H9 (cell line): ENCODE data around the gene DMRTC2. TPM values are rescaled to one million over a fixed set of nuclear protein-coding genes. Genes with fewer than 3 reads are reported as not detected.

Experiments used
- DNase-seq: peaks from one replicate; pipeline ENCODE4 v3.0.0-alpha.2; 2017
- H2AFZ ChIP-seq: one replicate; pipeline ENCODE4 v1.6.1; 2013; ENCODE audit warnings: mild to moderate bottlenecking, low read length, control low read depth, moderate library complexity
- H2AK5ac ChIP-seq: 2 replicates; pipeline ENCODE4 v1.6.1; 2013; ENCODE audit warnings: low read length, control low read depth, mixed read lengths; ENCODE audit not compliant: insufficient read length
- H2BK120ac ChIP-seq: one replicate; pipeline ENCODE4 v1.6.1; 2013; ENCODE audit warnings: low read depth, mild to moderate bottlenecking, low read length, control low read depth, inconsistent platforms; ENCODE audit not compliant: poor library complexity, severe bottlenecking
- H2BK12ac ChIP-seq: 2 replicates; pipeline ENCODE4 v1.6.1; 2013; ENCODE audit warnings: low read length, control low read depth, mixed read lengths, low read depth; ENCODE audit not compliant: insufficient read length
- H2BK15ac ChIP-seq: 2 replicates; pipeline ENCODE4 v1.6.1; 2013; ENCODE audit warnings: low read depth, low read length, control low read depth
- H2BK20ac ChIP-seq: one replicate; pipeline ENCODE4 v1.6.1; 2013; ENCODE audit warnings: low read depth, mild to moderate bottlenecking, low read length, control low read depth, inconsistent platforms; ENCODE audit not compliant: poor library complexity, severe bottlenecking
- H2BK5ac ChIP-seq: 2 replicates; pipeline ENCODE4 v1.6.1; 2013; ENCODE audit warnings: low read length, control low read depth, mixed read lengths; ENCODE audit not compliant: insufficient read length
- H3K14ac ChIP-seq: 2 replicates; pipeline ENCODE4 v1.6.1; 2013; ENCODE audit warnings: low read length, control low read depth; ENCODE audit not compliant: insufficient read depth
- H3K18ac ChIP-seq: 2 replicates; pipeline ENCODE4 v1.6.1; 2013; ENCODE audit warnings: low read depth, mild to moderate bottlenecking, mixed read lengths, low read length, control low read depth; ENCODE audit not compliant: insufficient read length
- H3K23ac ChIP-seq: 2 replicates; pipeline ENCODE4 v1.6.1; 2013; ENCODE audit warnings: low read length, control low read depth, mixed read lengths, low read depth; ENCODE audit not compliant: insufficient read length
- H3K23me2 ChIP-seq: 2 replicates; pipeline ENCODE4 v1.6.1; 2013; ENCODE audit warnings: low read depth, mild to moderate bottlenecking, mixed read lengths, low read length, control low read depth; ENCODE audit not compliant: insufficient read length, poor library complexity, severe bottlenecking
- H3K27ac ChIP-seq: 2 replicates; pipeline ENCODE4 v1.5.1; 2013; ENCODE audit warnings: low read length, control low read depth, mixed read lengths, low read depth; ENCODE audit not compliant: insufficient read length
- H3K27me3 ChIP-seq: 2 replicates; pipeline ENCODE4 v1.6.1; 2013; ENCODE audit warnings: low read length, control low read depth, inconsistent platforms; ENCODE audit not compliant: insufficient read depth
- H3K4ac ChIP-seq: 2 replicates; pipeline ENCODE4 v1.6.1; 2013; ENCODE audit warnings: low read depth, mild to moderate bottlenecking, control low read depth, inconsistent platforms, low read length, moderate library complexity
- H3K4me1 ChIP-seq: 2 replicates; pipeline ENCODE4 v1.6.1; 2013; ENCODE audit warnings: low read length, control low read depth, inconsistent platforms; ENCODE audit not compliant: insufficient read depth
- H3K4me2 ChIP-seq: 2 replicates; pipeline ENCODE4 v1.6.1; 2013; ENCODE audit warnings: low read length, control low read depth, mixed read lengths; ENCODE audit not compliant: insufficient read length, insufficient read depth
- H3K56ac ChIP-seq: 2 replicates; pipeline ENCODE4 v1.6.1; 2013; ENCODE audit warnings: low read depth, mild to moderate bottlenecking, mixed read lengths, low read length, control low read depth; ENCODE audit not compliant: insufficient read length
- H3K79me1 ChIP-seq: 2 replicates; pipeline ENCODE4 v1.6.1; 2013; ENCODE audit warnings: low read depth, mild to moderate bottlenecking, moderate library complexity, low read length, control low read depth, inconsistent platforms; ENCODE audit not compliant: insufficient read depth, poor library complexity, severe bottlenecking
- H3K79me2 ChIP-seq: 2 replicates; pipeline ENCODE4 v1.6.1; 2013; ENCODE audit warnings: low read length, control low read depth, inconsistent platforms; ENCODE audit not compliant: insufficient read depth
- H3K9ac ChIP-seq: 2 replicates; pipeline ENCODE4 v1.6.1; 2013; ENCODE audit warnings: low read length, control low read depth, mixed read lengths; ENCODE audit not compliant: insufficient read length; ENCODE audit errors: extremely low read depth
- H3K9me3 ChIP-seq: one replicate; pipeline ENCODE4 v1.6.1; 2013; ENCODE audit warnings: low read depth, low read length, inconsistent platforms; ENCODE audit not compliant: control insufficient read depth
- H3T11ph ChIP-seq: one replicate; pipeline ENCODE4 v1.6.1; 2013; ENCODE audit warnings: mild to moderate bottlenecking, low read length, control low read depth, inconsistent platforms
- H4K20me1 ChIP-seq: one replicate; pipeline ENCODE4 v1.6.1; 2013; ENCODE audit not compliant: control insufficient read depth, insufficient read length, insufficient read depth
- H4K5ac ChIP-seq: 2 replicates; pipeline ENCODE4 v1.6.1; 2013; ENCODE audit warnings: low read depth, mild to moderate bottlenecking, mixed read lengths, low read length, control low read depth; ENCODE audit not compliant: insufficient read length
- H4K8ac ChIP-seq: replicated peaks from 2 replicates; pipeline ENCODE4 v1.6.1; 2013; ENCODE audit warnings: low read length, control low read depth, mixed read lengths, low read depth; ENCODE audit not compliant: insufficient read length
- H4K91ac ChIP-seq: 2 replicates; pipeline ENCODE4 v1.6.1; 2013; ENCODE audit warnings: low read depth, mild to moderate bottlenecking, moderate library complexity, mixed read lengths, low read length, control low read depth; ENCODE audit not compliant: insufficient read length
- H3K27ac Mint-ChIP-seq, 3 experiments: 2 replicates in 2 of 3; 3 replicates in 1 of 3; pipeline ENCODE4 v1.8.0; 2020 to 2021; ENCODE audit warnings: mixed read lengths in 3 of 3, mild to moderate bottlenecking in 1 of 3, moderate library complexity in 1 of 3
- H3K27me3 Mint-ChIP-seq: 2 replicates; pipeline ENCODE4 v1.8.0; 2021; ENCODE audit warnings: low read depth, mild to moderate bottlenecking, moderate library complexity, mixed read lengths
- H3K36me3 Mint-ChIP-seq, 3 experiments: 2 replicates in 2 of 3; 3 replicates in 1 of 3; pipeline ENCODE4 v1.8.0; 2020 to 2021; ENCODE audit warnings: low read depth in 3 of 3, mixed read lengths in 3 of 3; ENCODE audit not compliant: insufficient read depth in 1 of 3
- H3K4me1 Mint-ChIP-seq, 2 experiments: 2 replicates each; pipeline ENCODE4 v1.8.0; 2020; ENCODE audit warnings: mixed read lengths in 2 of 2
- H3K4me3 Mint-ChIP-seq, 2 experiments: 2 replicates in 1 of 2; 3 replicates in 1 of 2; pipeline ENCODE4 v1.8.0; 2020 to 2021; ENCODE audit warnings: mild to moderate bottlenecking in 2 of 2, mixed read lengths in 2 of 2, moderate library complexity in 1 of 2
- H3K9me3 Mint-ChIP-seq, 2 experiments: 2 replicates in 1 of 2; 3 replicates in 1 of 2; pipeline ENCODE4 v1.8.0; 2020; ENCODE audit warnings: mild to moderate bottlenecking in 2 of 2, mixed read lengths in 2 of 2, moderate library complexity in 1 of 2
- WGBS: extraction: QIAGEN DNeasy Blood & Tissue Kit; methylation state at CpG from one replicate; pipeline ENCODE4 v1.1.7; 2013; ENCODE audit warnings: missing lambda C conversion rate, low lambda C conversion rate, mixed read lengths; ENCODE audit not compliant: insufficient read length; ENCODE audit errors: extremely low coverage; 5-methylcytosine and 5-hydroxymethylcytosine counted together
- total RNA-seq: library from RNA; stranded (reverse); gene quantifications from 2 replicates; pipeline ENCODE4 v1.2.1, GENCODE V29; 2021
- TF ChIP-seq, protein P1 (sequence below): fragments of 200-600 bp; sonication (generic); conservative IDR thresholded peaks from 3 replicates; pipeline ENCODE4 v1.8.0; 2021; ENCODE audit warnings: antibody characterized with exemption, mild to moderate bottlenecking

Gene DMRTC2
- total RNA-seq, 1 experiment from 2014 or later: not detected

DNA sequence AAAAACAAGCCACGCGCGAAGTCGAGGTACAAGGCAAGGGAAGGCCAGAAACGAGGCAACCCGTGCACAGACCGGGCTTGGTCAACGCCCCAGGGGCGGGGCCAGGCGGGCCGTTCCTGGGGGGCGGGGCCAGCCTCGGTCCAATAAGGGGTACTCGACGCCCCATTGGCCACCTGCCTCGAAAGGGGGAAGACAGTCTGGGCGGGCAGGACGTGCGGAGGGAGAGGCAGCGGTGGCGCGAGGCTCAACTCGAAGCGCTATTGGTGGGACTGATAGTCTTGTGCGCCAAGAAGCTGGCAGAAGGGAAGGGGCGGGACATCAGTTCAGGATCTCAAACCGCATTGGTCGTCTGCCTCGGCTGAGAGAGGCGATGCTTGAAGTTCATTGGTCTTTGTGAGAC, 241 bp upstream of the DMRTC2 start, which contains the start of gene LYPD4:
Gene LYPD4, minus strand, starts transcription at position 83 of the 400 bp plus-strand sequence. CDS start 5,398 bp downstream, outside the sequence.
- H2BK15ac ChIP-seq: no peak within 1 kb of the TSS
- H2BK20ac ChIP-seq: no peak within 1 kb of the TSS
- no peak within 1 kb of the TSS for H3T11ph ChIP-seq
- no peak within 1 kb of the TSS for H3K18ac ChIP-seq
- H2AFZ ChIP-seq: no peak within 1 kb of the TSS
- H3K23me2 ChIP-seq: no peaks in the 10 kb centered on the region
- Mint-ChIP-seq H3K27ac (no peak within 1 kb of the TSS), H3K4me1 (no peaks in the 10 kb centered on the region), H3K36me3 (peaks cover 0 to 6% (median 0%) of the 10 kb centered on the region in 3 experiments; a peak in 2 of 7 replicates), H3K27me3 (peaks cover 19% of the 10 kb centered on the region), H3K9me3 (peaks cover 9 to 76% of the 10 kb centered on the region in 2 experiments; a peak in 4 of 5 replicates), H3K4me3 (no peak within 1 kb of the TSS)
- no peak within 1 kb of the TSS for H3K56ac ChIP-seq
- H3K9ac ChIP-seq: no peak within 1 kb of the TSS
- no peak within 1 kb of the TSS for H4K8ac ChIP-seq
- no peak within 1 kb of the TSS for H2AK5ac ChIP-seq
- no peak within 1 kb of the TSS for H4K91ac ChIP-seq
- H3K14ac ChIP-seq: no peak within 1 kb of the TSS
- no peak within 1 kb of the TSS for H2BK120ac ChIP-seq
- H3K9me3 ChIP-seq: no peaks in the 10 kb centered on the region
- no peak within 1 kb of the TSS for H2BK5ac ChIP-seq
- H3K79me1 ChIP-seq: no peaks in the 10 kb centered on the region
- no CpG with 5 or more reads among the region's 30 CpGs for WGBS
- H3K4me2 ChIP-seq: no peak within 1 kb of the TSS
- H3K27me3 ChIP-seq: no peaks in the 10 kb centered on the region
- peak; percentile 45 for DNase-seq
- no peak within 1 kb of the TSS for H3K4ac ChIP-seq
- H2BK12ac ChIP-seq: no peak within 1 kb of the TSS
- H3K27ac ChIP-seq: no peak within 1 kb of the TSS
- no peaks in the 10 kb centered on the region for H3K79me2 ChIP-seq
- H4K5ac ChIP-seq: no peak within 1 kb of the TSS
- no peaks in the 10 kb centered on the region for H3K4me1 ChIP-seq
- H3K23ac ChIP-seq: no peak within 1 kb of the TSS
- no peaks in the 10 kb centered on the region for H4K20me1 ChIP-seq
- TF ChIP-seq, protein P1, sequence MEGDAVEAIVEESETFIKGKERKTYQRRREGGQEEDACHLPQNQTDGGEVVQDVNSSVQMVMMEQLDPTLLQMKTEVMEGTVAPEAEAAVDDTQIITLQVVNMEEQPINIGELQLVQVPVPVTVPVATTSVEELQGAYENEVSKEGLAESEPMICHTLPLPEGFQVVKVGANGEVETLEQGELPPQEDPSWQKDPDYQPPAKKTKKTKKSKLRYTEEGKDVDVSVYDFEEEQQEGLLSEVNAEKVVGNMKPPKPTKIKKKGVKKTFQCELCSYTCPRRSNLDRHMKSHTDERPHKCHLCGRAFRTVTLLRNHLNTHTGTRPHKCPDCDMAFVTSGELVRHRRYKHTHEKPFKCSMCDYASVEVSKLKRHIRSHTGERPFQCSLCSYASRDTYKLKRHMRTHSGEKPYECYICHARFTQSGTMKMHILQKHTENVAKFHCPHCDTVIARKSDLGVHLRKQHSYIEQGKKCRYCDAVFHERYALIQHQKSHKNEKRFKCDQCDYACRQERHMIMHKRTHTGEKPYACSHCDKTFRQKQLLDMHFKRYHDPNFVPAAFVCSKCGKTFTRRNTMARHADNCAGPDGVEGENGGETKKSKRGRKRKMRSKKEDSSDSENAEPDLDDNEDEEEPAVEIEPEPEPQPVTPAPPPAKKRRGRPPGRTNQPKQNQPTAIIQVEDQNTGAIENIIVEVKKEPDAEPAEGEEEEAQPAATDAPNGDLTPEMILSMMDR: no peak
